Measurements from ENCODE around the gene STC2.

GRCh38 chr5:173298213-173298926 lies 29.8 kb downstream of the STC2 start:
- no peak for TF ChIP-seq CTCF (IDR thresholded peaks at IDR 0.05)
- no peak for TF ChIP-seq POLR2A (IDR thresholded peaks at IDR 0.05)

All from testis (tissue), 2 donors.